Skeletal muscle tissue (tissue), 4 donors: Measurements from ENCODE around the gene SLC25A44. TPM values are rescaled to one million over a fixed set of nuclear protein-coding genes. Genes with fewer than 3 reads are reported as not detected.
A peak's percentile ranks its signal among the peaks of the same experiment; 100 is the strongest.

ENCODE experiments used
- H3K27ac ChIP-seq: one replicate; pipeline ENCODE4 v1.7.0; 2013; ENCODE audit warnings: mild to moderate bottlenecking, low read depth, low read length, inconsistent platforms
- H3K27me3 ChIP-seq, 3 donors: one replicate each; pipeline ENCODE4 v1.7.0; 2013; ENCODE audit warnings: low read length in 3 of 3; ENCODE audit not compliant: control insufficient read depth in 3 of 3, insufficient read depth in 3 of 3
- H3K36me3 ChIP-seq, 3 donors: one replicate each; pipeline ENCODE4 v1.7.0; 2013; ENCODE audit warnings: low read length in 3 of 3; ENCODE audit not compliant: control insufficient read depth in 3 of 3, insufficient read depth in 3 of 3
- H3K4me1 ChIP-seq, 3 donors: one replicate each; pipeline ENCODE4 v1.7.0; 2013; ENCODE audit warnings: low read length in 3 of 3, mild to moderate bottlenecking in 3 of 3; ENCODE audit not compliant: control insufficient read depth in 3 of 3, insufficient read depth in 3 of 3
- H3K4me3 ChIP-seq, 3 donors: one replicate each; pipeline ENCODE4 v1.7.0; 2013; ENCODE audit warnings: low read length in 3 of 3
- H3K9ac ChIP-seq, 3 donors: one replicate each; pipeline ENCODE4 v1.7.0; 2013; ENCODE audit warnings: low read length in 3 of 3, mild to moderate bottlenecking in 3 of 3, moderate library complexity in 2 of 3, low read depth in 1 of 3
- H3K9me3 ChIP-seq, 3 donors: one replicate each; pipeline ENCODE4 v1.7.0; 2013; ENCODE audit warnings: low read length in 3 of 3; ENCODE audit not compliant: control insufficient read depth in 3 of 3
- total RNA-seq: library from RNA; depleted of rRNA; stranded (reverse); fragments of >200 nt; gene quantifications from one replicate; pipeline ENCODE4 v1.2.3, GENCODE V29; 2014
- donor health status: Osteomylitis.

The SLC25A44 gene
- total RNA-seq, 1 donor from 2014 or later = 3.1 TPM

DNA sequence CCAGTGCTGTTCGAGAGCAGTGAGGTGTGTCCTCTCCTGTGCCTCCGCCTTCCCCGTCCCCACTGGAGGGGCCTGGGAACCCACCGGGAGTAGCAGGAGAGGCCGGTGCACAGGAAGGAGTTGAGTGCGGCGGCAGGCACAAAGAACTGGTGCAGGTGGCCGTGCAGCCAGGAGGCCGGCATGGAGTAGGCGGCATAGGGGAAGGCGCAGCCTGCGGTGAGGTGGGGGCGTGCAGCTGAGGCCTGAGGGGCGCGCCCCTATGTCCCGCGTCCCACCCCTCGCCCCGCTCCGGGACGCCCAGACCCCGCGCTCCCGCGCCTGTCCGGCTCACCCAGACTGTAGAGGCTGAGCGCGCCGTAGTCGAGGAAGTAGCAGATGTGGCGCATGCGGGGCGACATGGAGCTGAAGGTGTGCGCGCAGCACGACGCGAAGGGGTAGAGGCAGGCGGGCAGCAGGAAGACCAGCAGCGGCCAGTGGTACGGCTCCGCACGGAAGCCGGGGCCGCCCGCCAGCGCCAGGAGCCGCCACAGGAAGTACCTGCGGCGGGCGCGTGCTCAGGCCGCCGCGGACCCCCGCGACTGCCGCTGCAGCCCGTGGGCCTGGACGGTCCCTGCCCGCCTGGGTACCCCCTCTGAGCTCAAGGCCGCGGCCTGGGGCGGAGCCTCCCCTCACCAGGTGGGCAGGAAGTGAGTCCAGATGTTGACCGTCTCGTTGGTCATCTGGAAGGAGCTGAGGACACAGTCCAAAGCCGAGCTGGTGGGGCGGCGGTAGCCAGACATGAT, 51.7 kb downstream of the SLC25A44 start:
- peak overlapping the region in 1 of 3 donors; percentile 8 for H3K9ac ChIP-seq
- peak overlapping the region in 1 of 3 donors; percentile 29 for H3K4me3 ChIP-seq

DNA sequence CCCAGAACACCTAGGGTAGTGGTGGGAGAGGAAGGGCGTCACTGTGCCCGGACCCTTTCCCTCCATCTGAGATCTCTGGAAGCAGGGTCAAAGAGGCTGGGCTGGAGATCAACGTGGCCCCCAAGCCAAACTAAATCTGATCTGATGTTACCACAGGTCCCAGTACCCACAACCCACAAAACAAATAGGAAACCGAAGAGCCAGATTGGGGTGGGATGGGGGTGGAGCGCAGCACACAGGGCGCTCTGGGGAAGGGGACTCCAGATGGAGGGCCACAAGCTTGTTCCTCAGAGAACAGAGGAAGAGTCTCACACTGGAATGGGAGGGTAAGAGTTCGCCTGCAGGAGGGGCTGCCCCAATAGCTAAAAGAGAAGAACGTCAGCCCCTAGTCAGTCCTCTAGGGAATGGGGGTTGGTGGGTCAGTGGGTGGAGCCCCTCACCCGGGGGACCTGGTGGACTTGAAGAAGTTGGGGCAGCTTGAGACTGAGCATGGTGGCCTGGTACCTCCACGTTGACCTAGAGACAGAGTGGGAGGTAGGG, 52.4 kb downstream of the SLC25A44 start:
- peaks cover 19 to 29% (median 28%) of the 10 kb centered on the region in 3 donors for H3K27me3 ChIP-seq
- H3K9ac ChIP-seq = no peak overlapping the region
- no peak overlapping the region for H3K4me3 ChIP-seq
- peaks cover 21 to 26% (median 23%) of the 10 kb centered on the region in 3 donors for H3K36me3 ChIP-seq
- H3K4me1 ChIP-seq = peaks cover 22 to 28% (median 25%) of the 10 kb centered on the region in 3 donors
- H3K27ac ChIP-seq = no peak overlapping the region
- H3K9me3 ChIP-seq = no peaks in the 10 kb centered on the region

More for the DNA sequence above, 51.7 kb downstream of the SLC25A44 start:
- Histone ChIP-seq H3K27me3 (peaks cover 19 to 31% (median 28%) of the 10 kb centered on the region in 3 donors), H3K9me3 (no peaks in the 10 kb centered on the region), H3K4me1 (peaks cover 21 to 28% (median 22%) of the 10 kb centered on the region in 3 donors), H3K27ac (no peak overlapping the region), H3K36me3 (peaks cover 18 to 26% (median 19%) of the 10 kb centered on the region in 3 donors)

DNA sequence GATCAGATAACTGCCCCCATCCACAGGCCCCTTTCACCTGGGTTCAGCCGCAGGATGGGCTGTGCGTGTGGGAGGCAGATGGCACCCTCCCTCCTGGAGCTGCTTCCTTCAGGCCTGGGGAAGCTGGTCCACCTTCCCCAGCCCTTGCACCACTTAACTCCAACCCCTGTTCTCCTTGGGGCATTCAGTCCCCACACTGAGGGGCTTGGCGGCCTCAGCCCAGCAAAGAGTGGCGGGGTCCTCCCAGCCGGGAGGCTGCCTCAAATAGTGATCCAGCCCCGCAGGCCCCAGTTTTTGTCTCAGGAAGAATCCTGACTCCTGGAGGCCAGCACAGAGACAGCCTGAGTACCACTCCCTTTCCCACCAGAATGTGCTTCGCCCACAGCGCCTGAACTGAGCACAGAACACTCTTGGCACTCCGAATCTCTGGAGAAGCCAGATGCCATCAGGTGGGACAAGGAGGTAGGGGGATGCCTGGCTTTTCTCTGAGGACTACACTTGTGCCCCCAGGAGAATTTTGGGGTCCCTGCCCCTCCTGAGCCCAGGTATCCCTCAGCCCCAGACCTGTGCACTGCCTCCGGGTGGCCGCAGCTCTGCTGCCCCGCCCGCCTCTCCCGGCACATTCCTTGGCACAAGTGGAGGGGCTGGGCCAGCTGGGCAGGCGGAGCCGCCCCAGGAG, 53.0 kb downstream of the SLC25A44 start:
- H3K9me3 ChIP-seq = no peaks in the 10 kb centered on the region
- no peak overlapping the region for H3K27ac ChIP-seq
- peaks cover 27 to 29% (median 28%) of the 10 kb centered on the region in 3 donors for H3K36me3 ChIP-seq
- H3K9ac ChIP-seq = no peak overlapping the region
- no peak overlapping the region for H3K4me3 ChIP-seq
- peaks cover 22 to 31% (median 28%) of the 10 kb centered on the region in 3 donors for H3K4me1 ChIP-seq
- H3K27me3 ChIP-seq = peaks cover 19 to 28% (median 28%) of the 10 kb centered on the region in 3 donors

DNA sequence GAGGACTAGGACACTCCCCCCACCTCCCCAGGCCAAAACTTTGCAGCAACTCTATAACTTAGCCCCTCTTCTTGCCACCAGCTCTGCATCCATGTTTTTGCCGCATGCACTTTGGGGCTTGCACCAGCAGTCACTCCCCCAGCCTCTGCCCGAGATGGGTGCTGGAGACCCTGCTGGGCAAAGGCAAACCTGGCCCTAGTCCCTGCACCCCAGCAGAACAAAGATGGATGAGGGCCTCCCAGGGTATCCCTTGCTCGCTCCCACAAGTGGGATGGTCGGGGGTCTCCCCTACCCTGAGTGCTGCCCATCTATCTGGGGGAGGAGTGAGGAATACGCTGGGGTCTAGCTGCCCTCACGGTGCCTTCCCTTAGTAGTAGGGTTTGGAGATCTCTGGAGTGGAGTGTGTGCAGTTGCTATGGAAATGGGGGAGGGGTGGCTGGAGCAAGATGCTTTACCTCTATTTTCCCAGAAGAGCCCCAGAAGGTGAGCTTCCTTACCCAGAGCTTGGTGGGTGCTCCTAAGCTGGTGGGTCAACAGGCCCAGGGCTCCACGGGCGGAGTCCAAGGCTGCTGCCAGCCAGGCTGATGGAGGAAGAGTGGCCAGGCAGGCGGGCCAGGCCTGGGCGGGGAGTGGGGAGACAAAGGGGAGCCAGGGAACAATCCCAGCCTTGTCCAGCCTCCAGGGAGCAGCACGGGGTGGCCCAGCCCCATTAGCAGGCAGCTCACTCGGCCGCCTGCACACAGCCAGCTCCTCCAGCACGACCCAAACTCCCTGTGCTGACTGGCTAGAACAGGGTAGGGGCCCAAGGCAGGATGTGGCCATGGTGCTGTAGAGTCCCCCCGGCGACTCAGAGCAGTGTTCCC, 53.8 kb downstream of the SLC25A44 start, which contains the start of gene PAQR6:
PAQR6 (minus strand) TSS at position 597 of the 863 bp plus-strand sequence. CDS start 1,325 bp downstream, outside the sequence.
- Histone ChIP-seq H3K4me1 (peaks cover 22 to 32% (median 29%) of the 10 kb centered on the region in 3 donors), H3K4me3 (no peak within 1 kb of the TSS), H3K27me3 (peaks cover 19 to 28% (median 28%) of the 10 kb centered on the region in 3 donors), H3K9ac (peak within 1 kb of the TSS in 2 of 3 donors; percentile 20 to 33), H3K9me3 (no peaks in the 10 kb centered on the region), H3K27ac (no peak within 1 kb of the TSS), H3K36me3 (peaks cover 33 to 36% (median 35%) of the 10 kb centered on the region in 3 donors)

DNA sequence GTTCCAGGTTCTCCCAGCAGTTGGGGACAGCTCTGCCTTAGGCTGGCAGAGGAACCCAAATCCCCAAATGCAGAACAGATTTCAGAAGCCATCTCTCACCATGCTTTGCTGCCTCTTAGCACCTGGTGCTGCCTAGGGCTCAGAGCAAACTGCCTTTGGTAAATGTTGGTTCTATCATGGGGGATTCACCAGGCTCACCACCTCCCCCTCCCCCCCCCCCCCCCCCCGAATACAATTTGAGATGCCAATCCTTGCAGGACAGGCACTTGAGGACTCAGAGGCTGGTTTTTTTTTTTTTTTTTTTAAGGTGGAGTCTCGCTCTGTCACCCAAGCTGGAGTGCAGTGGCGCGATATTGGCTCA, 54.4 kb downstream of the SLC25A44 start:
- H3K9ac ChIP-seq = peak overlapping the region in 1 of 3 donors; percentile 33
- H3K36me3 ChIP-seq = peaks cover 39 to 42% (median 41%) of the 10 kb centered on the region in 3 donors
- H3K9me3 ChIP-seq = no peaks in the 10 kb centered on the region
- H3K27me3 ChIP-seq = peaks cover 19 to 28% (median 28%) of the 10 kb centered on the region in 3 donors
- H3K27ac ChIP-seq = no peak overlapping the region
- H3K4me3 ChIP-seq = no peak overlapping the region
- H3K4me1 ChIP-seq = peaks cover 22 to 32% (median 29%) of the 10 kb centered on the region in 3 donors

DNA sequence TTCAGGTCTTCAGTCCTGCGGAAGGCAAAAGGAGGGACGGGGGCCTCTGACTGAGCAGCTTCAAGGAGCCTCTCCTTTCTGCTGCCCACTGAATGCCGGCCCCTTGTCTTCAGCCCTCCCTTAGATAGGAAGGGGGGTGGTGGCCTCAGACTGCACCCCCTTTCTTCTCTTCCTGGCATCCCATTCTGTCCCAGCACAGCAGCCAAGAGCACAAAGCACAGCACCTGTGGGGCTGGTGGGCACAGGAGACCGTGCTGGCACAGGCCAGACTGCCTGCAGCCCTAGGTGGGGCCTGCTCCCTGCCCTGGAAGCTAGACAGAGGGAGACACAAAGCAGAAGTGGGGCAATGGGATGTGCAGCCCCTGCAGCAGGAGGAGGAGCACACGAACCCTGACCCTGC, 55.7 kb downstream of the SLC25A44 start:
- H3K36me3 ChIP-seq = peaks cover 48 to 52% (median 49%) of the 10 kb centered on the region in 3 donors
- H3K4me3 ChIP-seq = no peak overlapping the region
- no peak overlapping the region for H3K9ac ChIP-seq
- H3K4me1 ChIP-seq = peaks cover 22 to 32% (median 29%) of the 10 kb centered on the region in 3 donors
- no peak overlapping the region for H3K27ac ChIP-seq
- peaks cover 17 to 23% (median 22%) of the 10 kb centered on the region in 3 donors for H3K27me3 ChIP-seq
- no peaks in the 10 kb centered on the region for H3K9me3 ChIP-seq

DNA sequence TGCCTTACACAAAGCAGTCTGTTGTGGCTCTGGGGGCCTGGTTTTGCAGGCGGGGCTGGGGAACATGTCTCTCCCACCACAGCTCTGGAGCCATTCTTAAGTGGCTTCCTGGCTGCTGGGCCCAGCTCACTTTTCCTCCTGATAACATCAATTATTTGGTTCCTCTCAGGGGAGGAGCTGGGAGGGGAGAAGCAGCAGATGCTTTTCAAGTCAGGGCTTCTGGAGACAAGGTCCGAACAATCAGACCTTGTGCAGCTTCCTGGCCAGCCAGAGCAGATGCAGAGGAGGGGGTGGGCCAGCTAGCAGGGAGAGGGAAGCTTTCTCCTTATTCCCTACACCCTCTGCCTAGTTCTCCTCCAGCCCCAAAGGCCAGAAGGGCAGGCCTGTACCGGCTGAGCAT, 57.6 kb downstream of the SLC25A44 start:
- Histone ChIP-seq H3K36me3 (peaks cover 53 to 62% (median 59%) of the 10 kb centered on the region in 3 donors), H3K4me3 (no peak overlapping the region), H3K9ac (no peak overlapping the region), H3K27me3 (peaks cover 0 to 5% (median 4%) of the 10 kb centered on the region in 3 donors), H3K27ac (no peak overlapping the region), H3K9me3 (no peaks in the 10 kb centered on the region), H3K4me1 (peaks cover 11 to 22% (median 18%) of the 10 kb centered on the region in 3 donors)

DNA sequence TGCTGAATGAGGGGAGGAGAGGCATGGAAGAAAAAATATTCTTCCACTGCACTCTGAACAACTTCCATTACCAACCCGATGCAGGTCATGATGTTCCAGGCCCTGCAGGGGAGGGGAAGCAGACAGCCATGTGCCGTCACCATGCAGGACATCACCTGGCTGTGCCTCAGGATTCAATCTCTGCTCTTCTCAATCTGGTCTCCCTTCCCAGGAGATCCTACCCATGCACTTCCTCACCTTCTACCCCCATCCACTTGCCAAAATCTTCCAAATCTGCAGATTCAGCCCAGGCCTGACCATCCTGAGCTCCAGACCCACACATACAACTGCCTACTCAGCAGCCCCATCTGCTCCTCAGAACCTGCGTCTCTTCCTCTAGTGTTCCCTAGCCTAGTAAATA, 59.7 kb downstream of the SLC25A44 start:
- H3K27me3 ChIP-seq = no peaks in the 10 kb centered on the region
- H3K4me3 ChIP-seq = no peak overlapping the region
- no peak overlapping the region for H3K9ac ChIP-seq
- peaks cover 70 to 79% (median 76%) of the 10 kb centered on the region in 3 donors for H3K36me3 ChIP-seq
- no peak overlapping the region for H3K27ac ChIP-seq
- H3K9me3 ChIP-seq = no peaks in the 10 kb centered on the region
- peaks cover 0 to 8% (median 4%) of the 10 kb centered on the region in 3 donors for H3K4me1 ChIP-seq

DNA sequence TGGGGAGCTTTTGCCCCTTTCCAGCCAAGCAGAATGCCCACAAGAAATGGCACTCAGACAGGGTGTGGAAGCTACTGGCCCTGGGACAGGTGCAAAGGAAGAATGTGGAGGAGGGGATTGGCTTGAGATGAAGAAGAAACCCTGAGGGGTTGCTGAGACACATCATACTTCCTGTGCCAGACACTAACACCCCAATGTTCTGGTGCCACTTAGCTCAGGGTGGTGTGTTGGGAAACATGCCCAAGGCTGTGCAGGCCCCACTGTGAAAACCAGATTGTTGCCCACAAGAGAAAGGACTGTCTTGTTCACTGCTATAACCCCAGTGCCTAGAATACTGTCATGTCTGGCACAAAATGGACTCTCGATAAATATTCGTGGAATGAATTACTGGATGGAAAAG, 63.8 kb downstream of the SLC25A44 start:
- H3K4me1 ChIP-seq = no peaks in the 10 kb centered on the region
- no peak overlapping the region for H3K9ac ChIP-seq
- no peaks in the 10 kb centered on the region for H3K27me3 ChIP-seq
- H3K27ac ChIP-seq = no peak overlapping the region
- peaks cover 67 to 76% (median 76%) of the 10 kb centered on the region in 3 donors for H3K36me3 ChIP-seq
- no peaks in the 10 kb centered on the region for H3K9me3 ChIP-seq
- H3K4me3 ChIP-seq = no peak overlapping the region
